Measurements from ENCODE around the gene PCDH9. TPM values are rescaled to one million over a fixed set of nuclear protein-coding genes. Genes with fewer than 3 reads are reported as not detected.

Gene PCDH9
- total RNA-seq, 4 donors from 2014 or later: 0.37 to 2.4 (median 1.5) TPM

GRCh38 chr13:66807251-66807650 lies 422.9 kb downstream of the PCDH9 start:
- no peak for DNase-seq
- Histone ChIP-seq H3K36me3 (no peaks in the 10 kb centered on the region), H3K27ac (no peak overlapping the region), H3K9me3 (no peaks in the 10 kb centered on the region), H3K4me3 (no peak overlapping the region), H3K27me3 (no peaks in the 10 kb centered on the region), H3K4me1 (no peaks in the 10 kb centered on the region)
- in situ Hi-C loops (cut with MboI; ENCODE audit: low pct_ligation_motif_present in 1 of 4, low pct_unique_long_range_greater_than_20kb in 1 of 4, low sequenced_read_pairs in 3 of 4) (no loop called here), intact Hi-C loops (cut with DNase I; ENCODE audit: low total_unique reads) (no loop called here)
- TF ChIP-seq POLR2AphosphoS5 (IDR thresholded peaks at IDR 0.05) (no peak), EP300 (IDR thresholded peaks at IDR 0.05; ENCODE audit: low read depth) (no peak), CTCF (IDR thresholded peaks at IDR 0.05) (no peak), POLR2A (IDR thresholded peaks at IDR 0.05) (no peak)
- WGBS, 2 donors (ENCODE audit: low coverage in 1 of 2): 87% methylated on average over 1 of the region's 1 CpG

GRCh38 chr13:66805657-66806056 lies 424.5 kb downstream of the PCDH9 start:
- no peak for DNase-seq
- in situ Hi-C loops (cut with MboI; ENCODE audit: low pct_ligation_motif_present in 1 of 4, low pct_unique_long_range_greater_than_20kb in 1 of 4, low sequenced_read_pairs in 3 of 4): no loop called here
- H3K9me3 ChIP-seq: no peaks in the 10 kb centered on the region

GRCh38 chr13:66803808-66804456 lies 426.2 kb downstream of the PCDH9 start:
- Histone ChIP-seq H3K36me3 (no peaks in the 10 kb centered on the region), H3K4me1 (no peaks in the 10 kb centered on the region), H3K27me3 (no peaks in the 10 kb centered on the region), H3K27ac (no peak overlapping the region), H3K4me3 (no peak overlapping the region), H3K9me3 (no peaks in the 10 kb centered on the region)
- intact Hi-C loops (cut with DNase I; ENCODE audit: low total_unique reads) (no loop called here), in situ Hi-C loops (cut with MboI; ENCODE audit: low pct_ligation_motif_present in 1 of 4, low pct_unique_long_range_greater_than_20kb in 1 of 4, low sequenced_read_pairs in 3 of 4) (no loop called here)
- no peak for TF ChIP-seq POLR2A (IDR thresholded peaks at IDR 0.05)
- no peak for TF ChIP-seq CTCF (IDR thresholded peaks at IDR 0.05)
- TF ChIP-seq POLR2AphosphoS5 (IDR thresholded peaks at IDR 0.05): no peak
- no peak for TF ChIP-seq EP300 (IDR thresholded peaks at IDR 0.05; ENCODE audit: low read depth)
- WGBS, 2 donors (ENCODE audit: low coverage in 1 of 2): 79% methylated on average over 1 of the region's 1 CpG; no CpG with 5 or more reads in 1 of the 2 donors
- no peak for DNase-seq

More at GRCh38 chr13:66805657-66806056, 424.5 kb downstream of the PCDH9 start:
- no peak overlapping the region for H3K4me3 ChIP-seq
- no peak overlapping the region for H3K27ac ChIP-seq
- no peaks in the 10 kb centered on the region for H3K4me1 ChIP-seq
- TF ChIP-seq CTCF (IDR thresholded peaks at IDR 0.05): no peak
- TF ChIP-seq EP300 (IDR thresholded peaks at IDR 0.05; ENCODE audit: low read depth): no peak
- no peak for TF ChIP-seq POLR2AphosphoS5 (IDR thresholded peaks at IDR 0.05)
- TF ChIP-seq POLR2A (IDR thresholded peaks at IDR 0.05): no peak
- no peaks in the 10 kb centered on the region for H3K36me3 ChIP-seq
- H3K27me3 ChIP-seq: no peaks in the 10 kb centered on the region
- intact Hi-C loops (cut with DNase I; ENCODE audit: low total_unique reads): no loop called here
- 38 to 47% methylated on average over 1 of the region's 1 CpG for WGBS, 2 donors (ENCODE audit: low coverage in 1 of 2)

GRCh38 chr13:66803013-66803807 lies 426.9 kb downstream of the PCDH9 start:
- intact Hi-C loops (cut with DNase I; ENCODE audit: low total_unique reads): no loop called here
- no peak for DNase-seq
- H3K4me1 ChIP-seq: no peaks in the 10 kb centered on the region
- TF ChIP-seq EP300 (IDR thresholded peaks at IDR 0.05; ENCODE audit: low read depth): no peak
- TF ChIP-seq POLR2A (IDR thresholded peaks at IDR 0.05): no peak
- TF ChIP-seq POLR2AphosphoS5 (IDR thresholded peaks at IDR 0.05): no peak
- no peaks in the 10 kb centered on the region for H3K36me3 ChIP-seq
- no peak overlapping the region for H3K27ac ChIP-seq
- 74 to 75% methylated on average over 5 of the region's 5 CpGs for WGBS, 2 donors (ENCODE audit: low coverage in 1 of 2)
- no peaks in the 10 kb centered on the region for H3K27me3 ChIP-seq
- H3K4me3 ChIP-seq: no peak overlapping the region
- in situ Hi-C loops (cut with MboI; ENCODE audit: low pct_ligation_motif_present in 1 of 4, low pct_unique_long_range_greater_than_20kb in 1 of 4, low sequenced_read_pairs in 3 of 4): no loop called here
- H3K9me3 ChIP-seq: no peaks in the 10 kb centered on the region
